Measurements from ENCODE around the gene JTB. TPM values are rescaled to one million over a fixed set of nuclear protein-coding genes. Genes with fewer than 3 reads are reported as not detected.

Gene JTB
- total RNA-seq, 1 donor: 132 TPM

GRCh38 chr1:153967107-153967999 is 10.1 kb downstream of the JTB start, which contains the start of gene CREB3L4:
Gene CREB3L4 (plus strand): TSS chr1:153967902. CDS start chr1:153968526, 624 bp downstream.
- peak within 1 kb of the TSS; percentile 77 for H3K4me3 ChIP-seq (ENCODE audit: low read depth, low read length)
- peak; percentile 53 for TF ChIP-seq CTCF (IDR thresholded peaks at IDR 0.05; ENCODE audit: insufficient read depth, low read length)

GRCh38 chr1:153963850-153964331 is 13.6 kb downstream of the JTB start:
- DNase-seq (ENCODE audit: low read depth): peak; percentile 25
- TF ChIP-seq CTCF (IDR thresholded peaks at IDR 0.05; ENCODE audit: insufficient read depth, low read length): no peak
- H3K4me3 ChIP-seq (ENCODE audit: low read depth, low read length): peak overlapping the region; percentile 92

More at GRCh38 chr1:153967107-153967999, 10.1 kb downstream of the JTB start, which contains the start of gene CREB3L4:
- DNase-seq (ENCODE audit: low read depth): peak; percentile 99

GRCh38 chr1:153963030-153963849 is 14.2 kb downstream of the JTB start, which contains the start of gene SLC39A1:
Gene SLC39A1 (minus strand): TSS chr1:153963537. CDS start chr1:153962715, 822 bp downstream.
- TF ChIP-seq CTCF (IDR thresholded peaks at IDR 0.05; ENCODE audit: insufficient read depth, low read length): no peak
- peak; percentile 95 for DNase-seq (ENCODE audit: low read depth)
- peak within 1 kb of the TSS; percentile 92 for H3K4me3 ChIP-seq (ENCODE audit: low read depth, low read length)

GRCh38 chr1:153962088-153963029 is 15.1 kb downstream of the JTB start:
- peak overlapping the region; percentile 92 for H3K4me3 ChIP-seq (ENCODE audit: low read depth, low read length)
- no peak for TF ChIP-seq CTCF (IDR thresholded peaks at IDR 0.05; ENCODE audit: insufficient read depth, low read length)
- DNase-seq (ENCODE audit: low read depth): peak; percentile 43

GRCh38 chr1:153961421-153961820 is 16.1 kb downstream of the JTB start:
- H3K4me3 ChIP-seq (ENCODE audit: low read depth, low read length): peak overlapping the region; percentile 92
- no peak for DNase-seq (ENCODE audit: low read depth)
- no peak for TF ChIP-seq CTCF (IDR thresholded peaks at IDR 0.05; ENCODE audit: insufficient read depth, low read length)

Measured in fibroblast of the aortic adventitia (primary cell).